HepG2 (cell line): ENCODE measurements around the gene TMEM61.

Experiments
- ATAD3A ChIP-seq: sonication (generic); formaldehyde crosslinking; IDR thresholded peaks from 2 replicates; pipeline ENCODE4 v1.4.0; 2020; ENCODE audit warnings: missing genetic modification reagents
- CTCF ChIP-seq: sonication (generic); formaldehyde crosslinking; IDR thresholded peaks from 2 replicates; pipeline ENCODE4 v1.5.0; 2020; ENCODE audit warnings: mild to moderate bottlenecking, missing genetic modification reagents, moderate library complexity
- USF2 ChIP-seq, 2 experiments: sonication (generic) in 1 of 2; formaldehyde crosslinking in 1 of 2; IDR thresholded peaks; 2 replicates each; pipeline versions ENCODE4 v1.5.1 to v1.6.1; 2011 to 2020; ENCODE audit warnings: borderline replicate concordance in 1 of 2, low read depth in 1 of 2, low read length in 1 of 2, mild to moderate bottlenecking in 1 of 2, missing genetic modification reagents in 1 of 2, moderate library complexity in 1 of 2
- ZBTB43 ChIP-seq: sonication (generic); formaldehyde crosslinking; conservative IDR thresholded peaks from 2 replicates; pipeline ENCODE4 v1.4.0; 2020; ENCODE audit warnings: missing genetic modification reagents
- ZNF558 ChIP-seq: sonication (generic); formaldehyde crosslinking; IDR thresholded peaks from 2 replicates; pipeline ENCODE4 v1.9.0; 2022; ENCODE audit warnings: mild to moderate bottlenecking, missing genetic modification reagents, borderline replicate concordance
- ZNF841 ChIP-seq: sonication (generic); formaldehyde crosslinking; IDR thresholded peaks from 2 replicates; pipeline ENCODE4 v1.8.1; 2023; ENCODE audit warnings: missing genetic modification reagents, borderline replicate concordance

GRCh38 chr1:54936791-54937190 lies 43.6 kb upstream of the TMEM61 start:
- TF ChIP-seq ZNF558 (CRISPR knock-in tag): no peak
- TF ChIP-seq ZNF841 (CRISPR knock-in tag): no peak
- TF ChIP-seq ATAD3A: no peak
- no peak for TF ChIP-seq USF2 (IDR thresholded peaks at IDR 0.05; ENCODE audit: low read depth, low read length)
- no peak for TF ChIP-seq USF2 (CRISPR knock-in tag; IDR thresholded peaks at IDR 0.05; ENCODE audit: borderline replicate concordance)
- no peak for TF ChIP-seq CTCF (CRISPR knock-in tag)
- no peak for TF ChIP-seq ZBTB43
